Naive thymus-derived CD8-positive, alpha-beta T cell (primary cell): ENCODE data around the gene CACNG5. TPM values are rescaled to one million over a fixed set of nuclear protein-coding genes. Genes with fewer than 3 reads are reported as not detected.
"Not testable (repeated sequence)": the region's sequence is repeated elsewhere in the genome, so short reads cannot be mapped to it uniquely, and the experiment has no call there.

ENCODE experiments used
- ATAC-seq, 2 donors: fragments of 150-1000 bp; cut with Tn5 transposase in 1 of 2; sonication (Bioruptor Pico), chemical (Tn5 transposase) in 1 of 2; 1 replicate in 1 of 2; 2 replicates in 1 of 2; pipeline ENCODE4 v1.10.0; 2021; ENCODE audit warnings: mild to moderate bottlenecking in 2 of 2, moderate library complexity in 2 of 2
- POLR2A ChIA-PET: fragments of 350-600 bp; sonication (Branson Sonifier 250); formaldehyde crosslinking; loops from one replicate; lab custom pipeline; 2021; ENCODE audit warnings: antibody characterized with exemption; lab: Charles Lee
- DNase-seq, 10 donors: peaks; one replicate each; pipeline versions ENCODE4 v3.0.0 to v3.0.0-alpha.2; 2020 to 2022
- H3K27ac Mint-ChIP-seq, 10 donors: one replicate each; pipeline ENCODE4 v1.8.0; 2020 to 2022; ENCODE audit warnings: mild to moderate bottlenecking in 10 of 10, mixed read lengths in 10 of 10, moderate library complexity in 4 of 10, inconsistent platforms in 1 of 10
- H3K27me3 Mint-ChIP-seq, 5 donors: one replicate each; pipeline ENCODE4 v1.8.0; 2021 to 2022; ENCODE audit warnings: mixed read lengths in 5 of 5
- H3K36me3 Mint-ChIP-seq, 3 donors: one replicate each; pipeline ENCODE4 v1.8.0; 2020 to 2022; ENCODE audit warnings: mixed read lengths in 3 of 3, mild to moderate bottlenecking in 2 of 3, inconsistent platforms in 1 of 3
- H3K4me1 Mint-ChIP-seq, 4 donors: one replicate each; pipeline ENCODE4 v1.8.0; 2021 to 2022; ENCODE audit warnings: mixed read lengths in 4 of 4
- H3K4me3 Mint-ChIP-seq, 10 donors: one replicate each; pipeline ENCODE4 v1.8.0; 2020 to 2022; ENCODE audit warnings: mild to moderate bottlenecking in 10 of 10, mixed read lengths in 10 of 10, moderate library complexity in 6 of 10, inconsistent platforms in 1 of 10
- H3K9me3 Mint-ChIP-seq, 9 donors: one replicate each; pipeline ENCODE4 v1.8.0; 2020 to 2022; ENCODE audit warnings: mixed read lengths in 9 of 9, mild to moderate bottlenecking in 3 of 9, inconsistent platforms in 1 of 9, moderate library complexity in 1 of 9
- polyA plus RNA-seq, 3 donors: library from polyadenylated mRNA; unstranded; fragments of 300-500 nt; fragmentation: Illumina TruSeq; gene quantifications; one replicate each; pipeline ENCODE4 v1.2.3, GENCODE V29; 2021
- total RNA-seq, 8 experiments: library from RNA in 2 of 8; stranded (reverse) in 2 of 8; gene quantifications; one replicate each; pipeline ENCODE4 v1.2.3 and lab custom pipeline; 2021 to 2026

The CACNG5 gene
- total and polyA plus RNA-seq, 5 experiments from 2014 or later = not detected

DNA sequence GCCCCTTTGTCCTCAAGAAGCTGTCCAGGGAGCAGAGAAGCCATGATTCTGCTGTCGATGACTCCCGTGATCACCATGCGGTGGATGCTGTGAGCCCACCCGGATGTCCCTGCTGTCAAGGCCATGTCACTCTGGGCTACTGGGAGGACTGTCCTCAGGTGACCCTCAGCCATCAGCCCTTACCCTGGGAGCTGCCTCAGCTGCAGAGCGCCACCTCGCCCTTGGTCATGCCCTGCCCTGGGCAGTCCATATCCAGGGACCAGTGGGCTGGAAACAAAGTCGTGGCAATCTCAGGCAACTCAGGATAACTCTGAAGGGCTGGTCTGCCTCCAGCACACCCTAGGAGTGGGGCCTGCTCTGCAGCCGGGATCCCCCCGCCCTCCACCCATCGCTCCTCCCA is 63.6 kb downstream of the CACNG5 start:
- Mint-ChIP-seq H3K4me1 (no peaks in the 10 kb centered on the region), H3K27me3 (peaks cover 4 to 17% (median 6%) of the 10 kb centered on the region in 5 donors), H3K27ac (no peak overlapping the region), H3K9me3 (no peaks in the 10 kb centered on the region), H3K36me3 (no peaks in the 10 kb centered on the region), H3K4me3 (no peak overlapping the region)
- ATAC-seq (no peak), DNase-seq (no peak)
- POLR2A ChIA-PET = no interaction called here

DNA sequence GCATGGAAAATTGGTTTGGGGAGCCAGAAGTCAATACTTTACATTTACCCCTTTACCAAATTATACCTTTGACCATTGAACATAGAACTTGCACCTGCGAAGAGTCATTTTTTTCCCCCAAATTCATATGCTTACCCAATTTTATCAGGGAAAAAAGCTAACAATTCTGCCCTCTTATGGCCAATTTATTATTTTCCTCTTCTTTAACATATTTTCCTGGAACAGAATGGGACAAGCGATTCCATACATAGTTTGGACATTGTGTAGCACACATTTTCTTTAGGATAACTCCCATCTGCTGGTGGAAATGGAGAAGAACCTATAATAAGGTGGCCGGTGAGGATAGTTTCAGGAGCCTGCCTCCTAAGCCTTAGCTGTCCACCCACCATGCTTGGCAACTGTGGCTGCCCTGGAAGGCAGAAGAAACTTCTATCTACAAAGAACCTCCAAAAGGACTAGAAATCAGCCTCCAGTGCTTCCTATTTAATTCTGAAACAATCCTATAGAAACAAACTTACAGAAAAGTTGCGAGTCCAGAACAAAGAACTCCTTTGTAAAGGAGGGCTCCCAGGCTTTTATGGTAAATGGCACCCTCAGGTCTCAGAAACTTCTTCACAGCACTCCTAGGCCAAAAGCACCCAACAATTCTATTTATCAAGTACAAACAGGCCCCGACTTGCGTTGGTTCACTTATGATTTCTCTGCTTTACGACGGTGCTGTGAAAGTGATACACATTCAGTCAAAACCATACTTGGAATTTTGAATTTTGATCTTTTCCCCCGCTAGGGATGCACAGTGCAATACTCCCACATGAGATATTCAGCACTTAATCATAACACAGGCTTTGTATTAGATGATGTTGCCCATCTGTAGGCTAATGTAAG is 65.5 kb downstream of the CACNG5 start:
- peak overlapping the region in 1 of 10 donors; percentile 5 for H3K27ac Mint-ChIP-seq
- POLR2A ChIA-PET = no interaction called here
- H3K4me3 Mint-ChIP-seq = no peak overlapping the region

DNA sequence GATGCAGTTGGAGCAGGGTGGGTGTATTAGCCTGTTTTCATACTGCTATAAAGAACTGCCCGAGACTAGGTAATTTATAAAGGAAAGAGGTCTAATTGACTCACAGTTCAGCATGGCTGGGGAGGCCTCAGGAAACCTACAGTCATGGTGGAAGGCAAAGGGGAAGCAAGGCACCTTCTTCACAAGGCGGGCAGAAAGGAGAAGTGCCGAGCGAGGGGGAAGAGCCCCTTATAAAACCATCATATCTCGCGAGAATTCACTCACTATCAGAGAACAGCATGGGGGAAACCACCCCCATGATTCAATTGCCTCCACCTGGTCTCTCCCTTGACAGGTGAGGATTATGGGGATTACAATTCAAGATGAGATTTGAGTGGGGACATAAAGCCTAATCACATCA is 68.4 kb downstream of the CACNG5 start:
- H3K4me3 Mint-ChIP-seq, POLR2A ChIA-PET, ATAC-seq: not testable (repeated sequence)

More for the DNA sequence above, 65.5 kb downstream of the CACNG5 start:
- no peak for ATAC-seq
- Mint-ChIP-seq H3K4me1 (no peaks in the 10 kb centered on the region), H3K36me3 (no peaks in the 10 kb centered on the region), H3K9me3 (no peaks in the 10 kb centered on the region), H3K27me3 (peaks cover 4 to 20% (median 6%) of the 10 kb centered on the region in 5 donors)
- DNase-seq = no peak

DNA sequence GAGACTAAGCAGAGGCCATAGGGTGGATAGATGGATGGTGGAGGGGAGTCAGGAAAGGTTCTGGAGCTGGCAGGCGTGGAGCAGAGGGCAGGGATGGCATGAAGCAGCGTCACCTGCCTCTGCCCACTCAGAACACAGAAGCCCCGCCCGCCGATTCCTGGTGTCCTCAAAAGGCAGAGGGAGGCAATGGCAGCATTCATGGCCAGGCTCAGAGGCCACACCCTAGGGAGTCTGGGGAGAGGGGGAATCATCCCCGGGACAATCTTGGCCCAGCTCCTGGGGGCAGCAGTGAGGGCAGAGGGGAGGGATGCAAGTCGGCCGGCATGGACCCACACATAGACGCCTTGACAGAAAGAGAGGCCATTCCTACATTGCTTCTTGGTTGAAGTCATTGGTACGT is 68.9 kb downstream of the CACNG5 start:
- Mint-ChIP-seq H3K4me3 (no peak overlapping the region), H3K27me3 (peaks cover 0 to 14% (median 3%) of the 10 kb centered on the region in 5 donors), H3K4me1 (peaks cover 4 to 7% (median 5%) of the 10 kb centered on the region in 4 donors), H3K27ac (peak overlapping the region in 1 of 10 donors; percentile 61), H3K36me3 (no peaks in the 10 kb centered on the region), H3K9me3 (no peaks in the 10 kb centered on the region)
- ATAC-seq = no peak
- DNase-seq = no peak
- POLR2A ChIA-PET = no interaction called here

More for the DNA sequence above, 68.4 kb downstream of the CACNG5 start:
- H3K36me3 Mint-ChIP-seq, H3K4me1 Mint-ChIP-seq, H3K27ac Mint-ChIP-seq, DNase-seq, H3K9me3 Mint-ChIP-seq: not testable (repeated sequence)
- peaks cover 0 to 14% (median 3%) of the 10 kb centered on the region in 5 donors for H3K27me3 Mint-ChIP-seq

DNA sequence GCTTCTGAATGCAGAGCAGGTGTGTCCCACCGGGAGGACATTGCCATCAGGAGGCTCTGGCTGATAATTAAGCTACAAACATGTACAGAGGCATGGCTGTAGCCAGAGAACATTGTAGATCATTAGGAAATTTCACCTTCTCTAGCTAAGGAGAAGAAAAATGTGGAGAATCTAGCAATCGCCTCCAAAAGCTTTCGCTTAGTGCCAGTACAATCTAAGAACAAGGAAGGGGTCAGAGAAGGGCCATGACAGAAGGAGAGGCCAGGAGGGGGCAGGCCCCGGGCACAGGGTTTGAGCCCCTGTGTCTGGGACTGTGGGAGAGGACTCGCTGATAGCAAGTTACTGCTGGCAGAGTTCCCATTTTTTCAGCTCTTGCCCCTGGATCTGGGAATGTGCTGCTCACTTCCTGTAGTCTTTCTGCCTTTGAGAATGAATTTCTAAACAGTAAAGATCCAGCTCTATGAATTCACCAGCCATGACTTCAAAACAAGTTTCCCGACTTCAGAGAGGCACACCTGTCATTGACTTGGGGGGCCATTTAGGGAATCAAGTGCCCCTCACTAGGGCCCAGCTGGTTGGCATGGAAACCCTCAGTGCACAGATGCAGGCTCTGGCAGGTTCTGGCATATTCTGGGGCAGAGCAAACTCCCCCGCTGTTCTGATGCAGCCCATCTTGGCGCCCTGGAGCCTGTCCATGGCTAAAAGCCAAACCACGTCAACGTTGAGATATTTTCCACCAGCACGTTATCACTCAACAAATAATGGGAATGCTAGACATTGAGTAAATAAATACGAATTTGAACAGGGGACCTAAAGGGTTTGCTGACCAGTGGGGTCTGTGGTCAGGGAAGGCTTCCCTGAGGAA is 70.1 kb downstream of the CACNG5 start:
- DNase-seq (no peak), ATAC-seq (no peak)
- H3K4me3 Mint-ChIP-seq = no peak overlapping the region
- no peaks in the 10 kb centered on the region for H3K36me3 Mint-ChIP-seq
- H3K9me3 Mint-ChIP-seq = no peaks in the 10 kb centered on the region
- peak overlapping the region in 1 of 10 donors; percentile 51 for H3K27ac Mint-ChIP-seq
- H3K4me1 Mint-ChIP-seq = peaks cover 4 to 7% (median 5%) of the 10 kb centered on the region in 4 donors
- H3K27me3 Mint-ChIP-seq = peaks cover 0 to 14% (median 3%) of the 10 kb centered on the region in 5 donors
- POLR2A ChIA-PET = interaction anchor here (0.5 kb wide), 1 partner anchor 1342 kb away, joined by 3 read pairs; no protein-coding TSS in a partner anchor

DNA sequence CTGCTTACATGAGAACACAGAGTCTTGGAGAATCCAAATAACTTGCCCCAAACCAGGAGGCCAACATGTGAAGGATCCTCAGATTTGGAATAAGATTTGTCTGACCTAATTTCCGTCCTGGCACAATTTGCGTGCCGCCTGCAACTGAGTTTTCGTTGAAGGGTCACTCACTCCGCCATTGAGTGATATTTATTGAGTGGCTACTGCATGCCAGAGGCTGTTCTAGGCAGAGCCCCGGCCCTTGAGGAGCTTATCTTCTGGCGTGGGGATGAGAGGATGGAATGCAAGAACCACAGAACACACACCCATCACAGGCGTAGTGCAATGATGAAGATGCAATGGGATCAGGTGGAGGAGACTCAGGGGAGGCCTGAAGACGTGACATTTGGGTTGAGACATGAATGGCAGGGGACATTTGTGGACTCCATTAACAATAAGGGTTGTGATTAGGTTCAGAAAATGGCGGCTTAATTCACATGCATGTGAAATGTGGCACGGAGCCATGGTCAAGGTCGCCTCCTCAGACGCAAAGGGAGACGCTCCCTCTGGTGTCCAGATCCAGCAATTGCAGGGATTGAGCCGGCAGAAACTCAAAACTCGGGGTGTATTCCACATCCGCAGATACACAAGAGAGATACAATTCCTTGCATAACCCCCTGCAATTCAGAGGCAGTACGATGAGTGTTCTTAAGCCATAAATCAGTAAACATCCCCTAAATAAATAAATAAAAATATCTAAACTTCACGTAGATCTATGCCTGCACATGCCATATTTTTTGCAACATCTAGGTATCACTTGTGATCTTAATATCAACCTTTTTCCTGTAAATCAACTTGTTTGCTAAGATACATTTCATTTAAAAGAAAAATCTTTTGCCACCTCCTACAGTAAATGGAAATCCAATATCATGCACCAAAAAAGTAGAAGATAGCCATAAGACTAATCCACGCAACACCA is 71.7 kb downstream of the CACNG5 start:
- peak overlapping the region in 1 of 10 donors; percentile 0 for H3K4me3 Mint-ChIP-seq
- DNase-seq (peak; percentile 25 to 79 (median 48)), ATAC-seq (peak; percentile 33 to 46)
- H3K36me3 Mint-ChIP-seq = no peaks in the 10 kb centered on the region
- H3K27me3 Mint-ChIP-seq = peaks cover 0 to 14% (median 3%) of the 10 kb centered on the region in 5 donors
- H3K9me3 Mint-ChIP-seq = no peaks in the 10 kb centered on the region
- H3K27ac Mint-ChIP-seq = no peak overlapping the region
- POLR2A ChIA-PET = no interaction called here
- H3K4me1 Mint-ChIP-seq = peaks cover 4 to 7% (median 5%) of the 10 kb centered on the region in 4 donors

DNA sequence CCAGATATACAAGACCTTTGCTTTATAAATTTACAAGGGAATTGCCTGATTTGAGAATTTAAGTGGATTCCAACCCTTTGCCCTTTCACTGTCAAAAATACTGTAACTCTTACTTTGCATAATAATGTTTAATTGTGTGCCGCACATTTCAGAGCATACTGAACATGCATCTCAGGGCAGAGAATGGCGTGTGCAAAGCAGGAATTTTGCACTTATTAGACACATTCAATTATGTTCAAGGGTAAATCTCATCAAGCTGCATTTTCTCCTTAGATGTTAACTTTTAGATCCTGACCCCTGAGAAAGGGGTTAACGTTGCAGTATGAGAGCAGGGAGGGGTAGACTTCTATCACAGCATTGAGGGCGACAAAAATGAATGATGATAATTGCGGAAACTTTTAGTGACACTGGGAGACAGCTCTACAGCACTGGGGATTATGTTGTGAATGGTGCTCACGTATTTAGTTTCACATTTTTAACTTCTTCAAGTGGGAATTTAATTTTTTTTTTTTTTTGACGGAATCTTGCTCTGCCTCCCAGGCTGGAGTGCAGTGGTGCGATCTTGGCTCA is 75.0 kb downstream of the CACNG5 start:
- ATAC-seq = no peak
- H3K4me3 Mint-ChIP-seq = no peak overlapping the region
- H3K27me3 Mint-ChIP-seq = peaks cover 3 to 23% (median 7%) of the 10 kb centered on the region in 5 donors
- H3K27ac Mint-ChIP-seq = no peak overlapping the region
- no peaks in the 10 kb centered on the region for H3K9me3 Mint-ChIP-seq
- H3K4me1 Mint-ChIP-seq = peaks cover 4 to 7% (median 5%) of the 10 kb centered on the region in 4 donors
- H3K36me3 Mint-ChIP-seq = no peaks in the 10 kb centered on the region
- POLR2A ChIA-PET = no interaction called here
- no peak for DNase-seq

DNA sequence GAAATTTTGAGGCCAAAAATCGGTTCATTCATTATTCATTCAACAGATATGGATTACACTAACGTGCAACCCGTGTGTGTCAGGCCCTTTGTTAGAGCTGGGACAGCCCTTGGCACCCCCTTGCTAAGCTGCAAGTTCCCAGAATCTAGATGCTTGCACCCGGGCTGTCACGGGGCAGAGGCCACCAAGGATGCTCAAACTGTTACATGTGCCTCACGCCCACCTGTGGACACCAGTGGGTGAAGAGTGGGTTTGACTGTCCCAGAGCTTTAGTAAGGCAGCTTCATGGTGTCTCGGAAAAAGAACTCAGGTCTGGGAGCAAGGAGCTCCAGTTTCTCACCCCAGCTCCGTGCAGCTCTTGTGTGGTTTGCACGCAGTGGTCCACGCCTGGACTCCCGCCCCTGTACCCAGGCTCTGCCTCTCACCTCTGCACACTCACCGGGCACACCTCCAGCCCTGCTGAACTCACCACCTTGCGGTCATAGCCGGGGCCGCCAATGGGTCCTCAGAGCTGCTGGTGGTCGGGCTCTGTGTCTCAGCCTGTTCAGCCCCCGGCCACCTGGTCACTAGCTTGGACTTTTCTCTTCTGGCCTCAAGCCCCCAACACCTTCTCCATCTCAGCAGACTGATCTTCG is 75.9 kb downstream of the CACNG5 start:
- ATAC-seq = no peak
- Mint-ChIP-seq H3K4me3 (no peak overlapping the region), H3K9me3 (no peaks in the 10 kb centered on the region), H3K27ac (no peak overlapping the region), H3K4me1 (peaks cover 5 to 7% (median 6%) of the 10 kb centered on the region in 4 donors), H3K27me3 (peaks cover 6 to 32% (median 10%) of the 10 kb centered on the region in 5 donors), H3K36me3 (no peaks in the 10 kb centered on the region)
- POLR2A ChIA-PET = no interaction called here
- DNase-seq = no peak

DNA sequence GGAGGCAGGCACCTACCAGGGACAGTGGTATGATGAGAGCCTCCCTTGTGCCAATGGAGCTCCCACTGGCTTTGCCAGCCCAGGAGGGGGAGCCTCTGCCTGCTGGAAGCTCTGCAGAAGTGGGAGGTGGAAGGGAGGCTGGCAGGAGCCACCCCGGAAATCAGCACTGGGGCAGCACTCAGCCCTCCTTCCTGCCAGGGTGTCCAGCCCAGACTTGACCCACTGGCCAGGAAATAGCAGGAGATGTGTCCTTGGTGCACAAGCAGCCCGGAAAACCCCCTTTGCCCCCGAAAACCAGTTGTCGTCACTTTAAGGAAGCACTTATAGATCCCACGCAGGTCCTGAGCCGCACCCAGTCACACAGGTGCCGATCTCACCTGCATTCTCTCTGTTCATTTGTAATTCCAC is 80.3 kb downstream of the CACNG5 start:
- Mint-ChIP-seq H3K4me1 (peaks cover 0 to 5% (median 0%) of the 10 kb centered on the region in 4 donors), H3K27ac (no peak overlapping the region), H3K27me3 (peaks cover 12 to 54% (median 27%) of the 10 kb centered on the region in 5 donors), H3K4me3 (no peak overlapping the region), H3K36me3 (peaks cover 0 to 6% (median 4%) of the 10 kb centered on the region in 3 donors), H3K9me3 (peaks cover 0 to 5% (median 0%) of the 10 kb centered on the region in 9 donors)
- POLR2A ChIA-PET = no interaction called here
- ATAC-seq (no peak), DNase-seq (no peak)

DNA sequence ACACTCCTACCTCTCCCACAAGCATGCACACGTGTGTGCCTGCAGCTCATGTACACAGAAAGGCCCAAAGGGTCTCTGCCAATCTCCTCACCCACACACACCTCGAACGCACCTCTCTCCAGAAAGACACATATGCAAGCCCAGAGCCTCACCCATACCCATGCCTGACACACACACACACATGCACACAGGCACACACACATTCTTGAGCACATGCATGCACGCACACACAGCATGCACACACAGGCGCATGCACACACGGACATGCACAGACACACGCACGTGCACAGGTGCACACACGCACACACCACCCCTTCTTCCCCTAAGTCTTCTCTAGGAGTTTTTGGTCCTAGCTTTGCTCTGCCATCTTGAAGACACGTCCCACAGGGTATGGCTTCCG is 80.9 kb downstream of the CACNG5 start:
- peaks cover 0 to 6% (median 4%) of the 10 kb centered on the region in 3 donors for H3K36me3 Mint-ChIP-seq
- H3K9me3 Mint-ChIP-seq = peaks cover 0 to 11% (median 0%) of the 10 kb centered on the region in 9 donors

DNA sequence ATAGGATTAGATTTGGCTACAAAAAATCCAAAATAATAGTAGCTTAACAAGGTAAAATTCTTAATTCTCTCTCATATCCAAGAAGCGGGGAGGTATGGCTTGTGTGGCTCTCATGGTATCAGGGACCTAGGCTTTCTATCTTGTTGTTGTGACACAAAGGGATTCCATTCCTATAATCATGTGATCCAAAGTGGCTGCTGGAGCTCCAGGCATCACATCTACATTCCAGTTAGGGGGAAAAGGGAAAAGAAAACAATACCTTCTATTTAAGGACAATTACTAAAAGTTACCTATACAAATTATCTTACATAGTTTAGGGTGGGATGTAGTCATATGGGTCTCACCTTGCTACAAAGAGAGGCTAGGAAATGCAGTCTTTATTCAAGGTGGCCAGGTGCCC is 82.0 kb downstream of the CACNG5 start:
- POLR2A ChIA-PET = no interaction called here
- no peak for DNase-seq
- Mint-ChIP-seq H3K36me3 (peaks cover 0 to 11% (median 4%) of the 10 kb centered on the region in 3 donors), H3K4me3 (no peak overlapping the region), H3K4me1 (peaks cover 0 to 5% (median 0%) of the 10 kb centered on the region in 4 donors), H3K27me3 (peaks cover 13 to 52% (median 27%) of the 10 kb centered on the region in 5 donors), H3K27ac (no peak overlapping the region), H3K9me3 (peaks cover 0 to 19% (median 5%) of the 10 kb centered on the region in 9 donors)
- ATAC-seq = no peak

More for the DNA sequence above, 80.9 kb downstream of the CACNG5 start:
- POLR2A ChIA-PET = no interaction called here
- Mint-ChIP-seq H3K27me3 (peaks cover 12 to 54% (median 27%) of the 10 kb centered on the region in 5 donors), H3K27ac (peak overlapping the region in 1 of 10 donors; percentile 5), H3K4me3 (no peak overlapping the region), H3K4me1 (peaks cover 0 to 5% (median 0%) of the 10 kb centered on the region in 4 donors)
- DNase-seq (no peak), ATAC-seq (no peak)
